SU-DHL-6 (cell line): Measurements from ENCODE around the gene CDV3.

Source experiments
- EZH2phosphoT487 ChIP-seq: fragments of 200-600 bp; sonication (generic), shearing (Covaris generic); conservative IDR thresholded peaks from 2 replicates; pipeline ENCODE4 v1.6.1; 2018; ENCODE audit warnings: mild to moderate bottlenecking, antibody characterized with exemption, low read length, moderate library complexity, mixed read lengths
- TF ChIP-seq, protein P1 (sequence below): fragments of 200-600 bp; sonication (generic); IDR thresholded peaks from one replicate; pipeline ENCODE4 v1.5.1; 2017; ENCODE audit warnings: antibody characterized with exemption, mild to moderate bottlenecking, low read length, moderate library complexity; ENCODE audit not compliant: insufficient read depth, poor library complexity, severe bottlenecking

DNA sequence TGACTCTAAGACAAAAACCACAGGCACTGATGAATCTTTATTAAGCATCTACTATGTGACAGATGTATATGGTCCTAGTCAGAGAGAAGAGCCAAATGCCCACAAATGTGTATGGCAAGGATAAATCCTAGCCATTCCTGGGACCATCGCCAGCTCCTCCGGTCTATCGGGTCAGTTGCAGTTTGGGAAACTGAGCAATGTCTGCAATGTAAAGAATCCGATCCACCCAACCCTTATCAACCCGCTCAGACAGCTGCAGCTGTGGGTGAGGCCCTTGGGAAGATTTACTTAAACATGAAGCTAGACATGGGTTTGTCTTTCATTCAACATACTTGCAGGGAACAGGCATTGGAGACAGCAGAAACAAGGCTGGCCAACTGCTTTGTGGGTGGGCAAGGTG lies 40.5 kb upstream of the CDV3 start:
- TF ChIP-seq, protein P1, sequence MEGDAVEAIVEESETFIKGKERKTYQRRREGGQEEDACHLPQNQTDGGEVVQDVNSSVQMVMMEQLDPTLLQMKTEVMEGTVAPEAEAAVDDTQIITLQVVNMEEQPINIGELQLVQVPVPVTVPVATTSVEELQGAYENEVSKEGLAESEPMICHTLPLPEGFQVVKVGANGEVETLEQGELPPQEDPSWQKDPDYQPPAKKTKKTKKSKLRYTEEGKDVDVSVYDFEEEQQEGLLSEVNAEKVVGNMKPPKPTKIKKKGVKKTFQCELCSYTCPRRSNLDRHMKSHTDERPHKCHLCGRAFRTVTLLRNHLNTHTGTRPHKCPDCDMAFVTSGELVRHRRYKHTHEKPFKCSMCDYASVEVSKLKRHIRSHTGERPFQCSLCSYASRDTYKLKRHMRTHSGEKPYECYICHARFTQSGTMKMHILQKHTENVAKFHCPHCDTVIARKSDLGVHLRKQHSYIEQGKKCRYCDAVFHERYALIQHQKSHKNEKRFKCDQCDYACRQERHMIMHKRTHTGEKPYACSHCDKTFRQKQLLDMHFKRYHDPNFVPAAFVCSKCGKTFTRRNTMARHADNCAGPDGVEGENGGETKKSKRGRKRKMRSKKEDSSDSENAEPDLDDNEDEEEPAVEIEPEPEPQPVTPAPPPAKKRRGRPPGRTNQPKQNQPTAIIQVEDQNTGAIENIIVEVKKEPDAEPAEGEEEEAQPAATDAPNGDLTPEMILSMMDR = no peak
- TF ChIP-seq EZH2phosphoT487 = no peak
